Tibial artery (tissue), 4 donors: ENCODE data around the gene OPRM1.

Experiments
- DNase-seq, 2 donors: peaks; one replicate each; pipeline ENCODE4 v3.0.0-alpha.2; 2019
- H3K27ac ChIP-seq, 2 donors: fragments of 200-600 bp; sonication (generic) in 1 of 2; 1 replicate in 1 of 2; 2 replicates in 1 of 2; pipeline ENCODE4 v1.5.1; 2018 to 2019; ENCODE audit warnings: mild to moderate bottlenecking in 1 of 2
- H3K27me3 ChIP-seq, 2 donors: fragments of 200-600 bp; sonication (generic) in 1 of 2; one replicate each; pipeline versions ENCODE4 v1.5.1 to v1.6.0; 2016 to 2019
- H3K36me3 ChIP-seq, 3 donors: fragments of 200-600 bp; sonication (generic) in 2 of 3; one replicate each; pipeline ENCODE4 v1.5.1; 2016 to 2019; ENCODE audit warnings: mild to moderate bottlenecking in 2 of 3
- H3K4me1 ChIP-seq, 4 donors: fragments of 200-600 bp; sonication (generic) in 2 of 4; 1 replicate in 3 of 4; 2 replicates in 1 of 4; pipeline ENCODE4 v1.5.1; 2016 to 2019
- H3K4me3 ChIP-seq, 2 donors: fragments of 200-600 bp; sonication (generic) in 1 of 2; 1 replicate in 1 of 2; 2 replicates in 1 of 2; pipeline ENCODE4 v1.5.1; 2018 to 2019; ENCODE audit warnings: mild to moderate bottlenecking in 2 of 2
- H3K9me3 ChIP-seq, 3 donors: fragments of 200-600 bp; sonication (generic) in 1 of 3; one replicate each; pipeline ENCODE4 v1.5.1; 2016 to 2019
- CTCF ChIP-seq, 2 experiments: fragments of 200-600 bp in 1 of 2; fragments of 450-650 bp in 1 of 2; IDR thresholded peaks; one replicate each; pipeline ENCODE4 v1.5.1; 2017 to 2019; ENCODE audit warnings: antibody characterized with exemption in 2 of 2, mild to moderate bottlenecking in 1 of 2, moderate library complexity in 1 of 2
- intact Hi-C: fragments of 100-400 bp; cut with DNase I; formaldehyde crosslinking; loops from one replicate; pipeline ENCODE4 v1.15.0; 2023; ENCODE audit warnings: low total_unique reads

The OPRM1 gene

GRCh38 chr6:154113392-154113791 is 74.4 kb downstream of the OPRM1 start:
- no peak overlapping the region for H3K27ac ChIP-seq
- intact Hi-C loops, result no loop called here
- H3K27me3 ChIP-seq, result no peaks in the 10 kb centered on the region
- no peak for TF ChIP-seq CTCF (IDR thresholded peaks at IDR 0.05)
- H3K9me3 ChIP-seq, result no peaks in the 10 kb centered on the region
- no peaks in the 10 kb centered on the region for H3K36me3 ChIP-seq
- no peak overlapping the region for H3K4me3 ChIP-seq
- no peak for DNase-seq
- no peaks in the 10 kb centered on the region for H3K4me1 ChIP-seq

GRCh38 chr6:154117485-154117884 is 78.4 kb downstream of the OPRM1 start:
- no peaks in the 10 kb centered on the region for H3K9me3 ChIP-seq
- H3K4me1 ChIP-seq, result no peaks in the 10 kb centered on the region
- no peak overlapping the region for H3K27ac ChIP-seq
- H3K27me3 ChIP-seq, result no peaks in the 10 kb centered on the region
- DNase-seq, result no peak
- no peak for TF ChIP-seq CTCF (IDR thresholded peaks at IDR 0.05)
- no peaks in the 10 kb centered on the region for H3K36me3 ChIP-seq
- H3K4me3 ChIP-seq, result no peak overlapping the region
- intact Hi-C loops, result no loop called here

- no peak overlapping the region for H3K4me3 ChIP-seq
Measured at GRCh38 chr6:154122195-154122925, 83.3 kb downstream of the OPRM1 start.

GRCh38 chr6:154123155-154123956 is 84.3 kb downstream of the OPRM1 start:
- intact Hi-C loops, result no loop called here
- H3K27me3 ChIP-seq, result no peaks in the 10 kb centered on the region
- DNase-seq, result no peak
- H3K9me3 ChIP-seq, result no peaks in the 10 kb centered on the region
- H3K36me3 ChIP-seq, result no peaks in the 10 kb centered on the region
- no peak for TF ChIP-seq CTCF (IDR thresholded peaks at IDR 0.05)
- no peak overlapping the region for H3K4me3 ChIP-seq
- H3K27ac ChIP-seq, result no peak overlapping the region
- no peaks in the 10 kb centered on the region for H3K4me1 ChIP-seq

More at GRCh38 chr6:154122195-154122925, 83.3 kb downstream of the OPRM1 start:
- DNase-seq, result no peak
- no peak for TF ChIP-seq CTCF (IDR thresholded peaks at IDR 0.05)
- Histone ChIP-seq H3K27ac (no peak overlapping the region), H3K4me1 (no peaks in the 10 kb centered on the region), H3K36me3 (no peaks in the 10 kb centered on the region), H3K27me3 (no peaks in the 10 kb centered on the region), H3K9me3 (no peaks in the 10 kb centered on the region)
- intact Hi-C loops, result no loop called here

- intact Hi-C loops, result no loop called here
- no peak for DNase-seq
- Histone ChIP-seq H3K27me3 (no peaks in the 10 kb centered on the region), H3K4me3 (no peak overlapping the region), H3K36me3 (no peaks in the 10 kb centered on the region), H3K4me1 (no peaks in the 10 kb centered on the region), H3K9me3 (no peaks in the 10 kb centered on the region), H3K27ac (no peak overlapping the region)
- no peak for TF ChIP-seq CTCF (IDR thresholded peaks at IDR 0.05)
Measured at GRCh38 chr6:154125421-154125820, 86.4 kb downstream of the OPRM1 start.
